ENCODE data around the gene SPRED1.

Gene SPRED1

DNA sequence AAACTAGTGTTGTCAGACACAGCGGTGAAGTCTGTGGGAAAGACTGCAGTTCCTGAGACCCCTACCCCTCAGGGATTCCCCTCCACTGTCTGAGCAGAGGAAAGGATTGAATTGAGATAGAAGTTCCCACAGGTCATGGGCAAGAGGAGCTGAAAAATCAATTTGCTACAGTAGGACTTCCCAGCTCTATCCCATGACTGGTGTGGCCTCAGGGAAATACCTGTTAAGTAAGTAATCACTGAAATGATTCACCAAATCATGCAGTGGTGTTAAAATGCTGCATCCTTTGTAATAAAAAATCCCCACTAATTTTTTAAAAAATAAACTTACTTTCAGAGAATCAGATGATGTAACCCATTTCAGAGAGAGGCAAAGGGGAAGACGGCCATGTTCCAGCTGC, 45.0 kb upstream of the SPRED1 start:
- H3K4me1 ChIP-seq (ENCODE audit: control insufficient read depth, insufficient read depth, low read length), result no peaks in the 10 kb centered on the region
- POLR2A ChIA-PET, result no interaction called here

DNA sequence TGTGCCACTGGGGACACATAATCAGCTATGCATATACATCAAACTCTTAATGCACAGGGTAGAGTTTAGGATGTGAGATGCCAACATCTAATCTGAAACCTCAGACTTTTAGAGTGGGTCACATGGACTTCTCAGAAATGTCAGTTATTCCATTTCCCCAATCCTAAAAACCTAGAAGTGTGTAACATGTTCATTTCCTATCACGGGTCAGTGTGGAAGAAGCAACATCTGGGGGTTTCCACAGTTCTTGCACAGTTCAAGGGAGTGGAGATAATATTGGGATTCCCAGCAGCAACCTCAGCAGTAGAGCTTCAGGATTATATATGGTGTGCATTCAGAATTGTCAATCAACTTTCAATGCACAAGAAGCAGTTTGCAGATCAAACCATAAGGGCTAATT, 44.4 kb upstream of the SPRED1 start:
- H3K4me1 ChIP-seq (ENCODE audit: control insufficient read depth, insufficient read depth, low read length), result no peaks in the 10 kb centered on the region
- POLR2A ChIA-PET, result no interaction called here
- no peak overlapping the region for H3K27ac ChIP-seq (ENCODE audit: extremely low read depth, low read depth, low read length)
- H3K36me3 ChIP-seq (ENCODE audit: control insufficient read depth in 2 of 2, insufficient read depth in 1 of 2, low read length in 2 of 2), result no peaks in the 10 kb centered on the region
- CTCF ChIA-PET, result no interaction called here
- H3K9me3 ChIP-seq (ENCODE audit: control insufficient read depth, insufficient read depth, low read depth, low read length), result no peaks in the 10 kb centered on the region
- no peak overlapping the region for H3K4me3 ChIP-seq (ENCODE audit: low read depth, low read length)
- TF ChIP-seq, protein P1, sequence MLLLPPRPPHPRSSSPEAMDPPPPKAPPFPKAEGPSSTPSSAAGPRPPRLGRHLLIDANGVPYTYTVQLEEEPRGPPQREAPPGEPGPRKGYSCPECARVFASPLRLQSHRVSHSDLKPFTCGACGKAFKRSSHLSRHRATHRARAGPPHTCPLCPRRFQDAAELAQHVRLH (tag by site-specific recombination; IDR thresholded peaks at IDR 0.05), result no peak
- TF ChIP-seq ZNF324 (tag by site-specific recombination; IDR thresholded peaks at IDR 0.05) (no peak), PRDM1 (tag by site-specific recombination; IDR thresholded peaks at IDR 0.05) (no peak), ZNF214 (tag by site-specific recombination; IDR thresholded peaks at IDR 0.05; ENCODE audit: borderline replicate concordance) (no peak), ZNF514 (tag by site-specific recombination; IDR thresholded peaks at IDR 0.05) (no peak), ZNF138 (tag by site-specific recombination; IDR thresholded peaks at IDR 0.05; ENCODE audit: borderline replicate concordance) (no peak), HOXD13 (CRISPR knock-in tag; IDR thresholded peaks at IDR 0.05; ENCODE audit: borderline replicate concordance) (no peak)
- TF ChIP-seq, protein P2, sequence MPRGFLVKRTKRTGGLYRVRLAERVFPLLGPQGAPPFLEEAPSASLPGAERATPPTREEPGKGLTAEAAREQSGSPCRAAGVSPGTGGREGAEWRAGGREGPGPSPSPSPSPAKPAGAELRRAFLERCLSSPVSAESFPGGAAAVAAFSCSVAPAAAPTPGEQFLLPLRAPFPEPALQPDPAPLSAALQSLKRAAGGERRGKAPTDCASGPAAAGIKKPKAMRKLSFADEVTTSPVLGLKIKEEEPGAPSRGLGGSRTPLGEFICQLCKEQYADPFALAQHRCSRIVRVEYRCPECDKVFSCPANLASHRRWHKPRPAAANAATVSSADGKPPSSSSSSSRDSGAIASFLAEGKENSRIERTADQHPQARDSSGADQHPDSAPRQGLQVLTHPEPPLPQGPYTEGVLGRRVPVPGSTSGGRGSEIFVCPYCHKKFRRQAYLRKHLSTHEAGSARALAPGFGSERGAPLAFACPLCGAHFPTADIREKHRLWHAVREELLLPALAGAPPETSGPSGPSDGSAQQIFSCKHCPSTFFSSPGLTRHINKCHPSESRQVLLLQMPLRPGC (tag by site-specific recombination; IDR thresholded peaks at IDR 0.05), result no peak
- TF ChIP-seq, protein P3, sequence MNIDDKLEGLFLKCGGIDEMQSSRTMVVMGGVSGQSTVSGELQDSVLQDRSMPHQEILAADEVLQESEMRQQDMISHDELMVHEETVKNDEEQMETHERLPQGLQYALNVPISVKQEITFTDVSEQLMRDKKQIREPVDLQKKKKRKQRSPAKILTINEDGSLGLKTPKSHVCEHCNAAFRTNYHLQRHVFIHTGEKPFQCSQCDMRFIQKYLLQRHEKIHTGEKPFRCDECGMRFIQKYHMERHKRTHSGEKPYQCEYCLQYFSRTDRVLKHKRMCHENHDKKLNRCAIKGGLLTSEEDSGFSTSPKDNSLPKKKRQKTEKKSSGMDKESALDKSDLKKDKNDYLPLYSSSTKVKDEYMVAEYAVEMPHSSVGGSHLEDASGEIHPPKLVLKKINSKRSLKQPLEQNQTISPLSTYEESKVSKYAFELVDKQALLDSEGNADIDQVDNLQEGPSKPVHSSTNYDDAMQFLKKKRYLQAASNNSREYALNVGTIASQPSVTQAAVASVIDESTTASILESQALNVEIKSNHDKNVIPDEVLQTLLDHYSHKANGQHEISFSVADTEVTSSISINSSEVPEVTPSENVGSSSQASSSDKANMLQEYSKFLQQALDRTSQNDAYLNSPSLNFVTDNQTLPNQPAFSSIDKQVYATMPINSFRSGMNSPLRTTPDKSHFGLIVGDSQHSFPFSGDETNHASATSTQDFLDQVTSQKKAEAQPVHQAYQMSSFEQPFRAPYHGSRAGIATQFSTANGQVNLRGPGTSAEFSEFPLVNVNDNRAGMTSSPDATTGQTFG (tag by site-specific recombination; IDR thresholded peaks at IDR 0.05; ENCODE audit: borderline replicate concordance), result no peak
- TF ChIP-seq, protein P4, sequence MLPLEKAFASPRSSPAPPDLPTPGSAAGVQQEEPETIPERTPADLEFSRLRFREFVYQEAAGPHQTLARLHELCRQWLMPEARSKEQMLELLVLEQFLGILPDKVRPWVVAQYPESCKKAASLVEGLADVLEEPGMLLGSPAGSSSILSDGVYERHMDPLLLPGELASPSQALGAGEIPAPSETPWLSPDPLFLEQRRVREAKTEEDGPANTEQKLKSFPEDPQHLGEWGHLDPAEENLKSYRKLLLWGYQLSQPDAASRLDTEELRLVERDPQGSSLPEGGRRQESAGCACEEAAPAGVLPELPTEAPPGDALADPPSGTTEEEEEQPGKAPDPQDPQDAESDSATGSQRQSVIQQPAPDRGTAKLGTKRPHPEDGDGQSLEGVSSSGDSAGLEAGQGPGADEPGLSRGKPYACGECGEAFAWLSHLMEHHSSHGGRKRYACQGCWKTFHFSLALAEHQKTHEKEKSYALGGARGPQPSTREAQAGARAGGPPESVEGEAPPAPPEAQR (tag by site-specific recombination; IDR thresholded peaks at IDR 0.05), result no peak
- TF ChIP-seq, protein P5, sequence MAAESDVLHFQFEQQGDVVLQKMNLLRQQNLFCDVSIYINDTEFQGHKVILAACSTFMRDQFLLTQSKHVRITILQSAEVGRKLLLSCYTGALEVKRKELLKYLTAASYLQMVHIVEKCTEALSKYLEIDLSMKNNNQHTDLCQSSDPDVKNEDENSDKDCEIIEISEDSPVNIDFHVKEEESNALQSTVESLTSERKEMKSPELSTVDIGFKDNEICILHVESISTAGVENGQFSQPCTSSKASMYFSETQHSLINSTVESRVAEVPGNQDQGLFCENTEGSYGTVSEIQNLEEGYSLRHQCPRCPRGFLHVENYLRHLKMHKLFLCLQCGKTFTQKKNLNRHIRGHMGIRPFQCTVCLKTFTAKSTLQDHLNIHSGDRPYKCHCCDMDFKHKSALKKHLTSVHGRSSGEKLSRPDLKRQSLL (tag by site-specific recombination; IDR thresholded peaks at IDR 0.05), result no peak
- TF ChIP-seq, protein P6, sequence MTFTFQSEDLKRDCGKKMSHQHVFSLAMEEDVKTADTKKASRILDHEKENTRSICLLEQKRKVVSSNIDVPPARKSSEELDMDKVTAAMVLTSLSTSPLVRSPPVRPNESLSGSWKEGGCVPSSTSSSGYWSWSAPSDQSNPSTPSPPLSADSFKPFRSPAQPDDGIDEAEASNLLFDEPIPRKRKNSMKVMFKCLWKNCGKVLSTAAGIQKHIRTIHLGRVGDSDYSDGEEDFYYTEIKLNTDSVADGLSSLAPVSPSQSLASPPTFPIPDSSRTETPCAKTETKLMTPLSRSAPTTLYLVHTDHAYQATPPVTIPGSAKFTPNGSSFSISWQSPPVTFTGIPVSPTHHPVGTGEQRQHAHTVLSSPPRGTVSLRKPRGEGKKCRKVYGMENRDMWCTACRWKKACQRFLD (tag by site-specific recombination; IDR thresholded peaks at IDR 0.05), result no peak

More for the DNA sequence above, 45.0 kb upstream of the SPRED1 start:
- H3K27ac ChIP-seq (ENCODE audit: extremely low read depth, low read depth, low read length), result no peak overlapping the region
- H3K4me3 ChIP-seq (ENCODE audit: low read depth, low read length), result no peak overlapping the region
- no peak for TF ChIP-seq ZNF354C (tag by site-specific recombination; IDR thresholded peaks at IDR 0.05; ENCODE audit: borderline replicate concordance, low read depth)
- TF ChIP-seq, protein P7, sequence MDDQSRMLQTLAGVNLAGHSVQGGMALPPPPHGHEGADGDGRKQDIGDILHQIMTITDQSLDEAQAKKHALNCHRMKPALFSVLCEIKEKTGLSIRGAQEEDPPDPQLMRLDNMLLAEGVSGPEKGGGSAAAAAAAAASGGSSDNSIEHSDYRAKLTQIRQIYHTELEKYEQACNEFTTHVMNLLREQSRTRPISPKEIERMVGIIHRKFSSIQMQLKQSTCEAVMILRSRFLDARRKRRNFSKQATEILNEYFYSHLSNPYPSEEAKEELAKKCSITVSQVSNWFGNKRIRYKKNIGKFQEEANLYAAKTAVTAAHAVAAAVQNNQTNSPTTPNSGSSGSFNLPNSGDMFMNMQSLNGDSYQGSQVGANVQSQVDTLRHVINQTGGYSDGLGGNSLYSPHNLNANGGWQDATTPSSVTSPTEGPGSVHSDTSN (CRISPR knock-in tag; IDR thresholded peaks at IDR 0.05), result no peak
- TF ChIP-seq ZNF423 (tag by site-specific recombination; IDR thresholded peaks at IDR 0.05), result no peak
- no peak for TF ChIP-seq BCL11B (tag by site-specific recombination; IDR thresholded peaks at IDR 0.05; ENCODE audit: low read depth)
- TF ChIP-seq, protein P8, sequence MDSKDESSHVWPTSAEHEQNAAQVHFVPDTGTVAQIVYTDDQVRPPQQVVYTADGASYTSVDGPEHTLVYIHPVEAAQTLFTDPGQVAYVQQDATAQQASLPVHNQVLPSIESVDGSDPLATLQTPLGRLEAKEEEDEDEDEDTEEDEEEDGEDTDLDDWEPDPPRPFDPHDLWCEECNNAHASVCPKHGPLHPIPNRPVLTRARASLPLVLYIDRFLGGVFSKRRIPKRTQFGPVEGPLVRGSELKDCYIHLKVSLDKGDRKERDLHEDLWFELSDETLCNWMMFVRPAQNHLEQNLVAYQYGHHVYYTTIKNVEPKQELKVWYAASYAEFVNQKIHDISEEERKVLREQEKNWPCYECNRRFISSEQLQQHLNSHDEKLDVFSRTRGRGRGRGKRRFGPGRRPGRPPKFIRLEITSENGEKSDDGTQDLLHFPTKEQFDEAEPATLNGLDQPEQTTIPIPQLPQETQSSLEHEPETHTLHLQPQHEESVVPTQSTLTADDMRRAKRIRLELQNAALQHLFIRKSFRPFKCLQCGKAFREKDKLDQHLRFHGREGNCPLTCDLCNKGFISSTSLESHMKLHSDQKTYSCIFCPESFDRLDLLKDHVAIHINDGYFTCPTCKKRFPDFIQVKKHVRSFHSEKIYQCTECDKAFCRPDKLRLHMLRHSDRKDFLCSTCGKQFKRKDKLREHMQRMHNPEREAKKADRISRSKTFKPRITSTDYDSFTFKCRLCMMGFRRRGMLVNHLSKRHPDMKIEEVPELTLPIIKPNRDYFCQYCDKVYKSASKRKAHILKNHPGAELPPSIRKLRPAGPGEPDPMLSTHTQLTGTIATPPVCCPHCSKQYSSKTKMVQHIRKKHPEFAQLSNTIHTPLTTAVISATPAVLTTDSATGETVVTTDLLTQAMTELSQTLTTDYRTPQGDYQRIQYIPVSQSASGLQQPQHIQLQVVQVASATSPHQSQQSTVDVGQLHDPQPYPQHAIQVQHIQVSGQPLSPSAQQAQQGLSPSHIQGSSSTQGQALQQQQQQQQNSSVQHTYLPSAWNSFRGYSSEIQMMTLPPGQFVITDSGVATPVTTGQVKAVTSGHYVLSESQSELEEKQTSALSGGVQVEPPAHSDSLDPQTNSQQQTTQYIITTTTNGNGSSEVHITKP (tag by site-specific recombination; IDR thresholded peaks at IDR 0.05), result no peak
- no peak for TF ChIP-seq EGR2 (tag by site-specific recombination; IDR thresholded peaks at IDR 0.05; ENCODE audit: low read depth)
- TF ChIP-seq, protein P9, sequence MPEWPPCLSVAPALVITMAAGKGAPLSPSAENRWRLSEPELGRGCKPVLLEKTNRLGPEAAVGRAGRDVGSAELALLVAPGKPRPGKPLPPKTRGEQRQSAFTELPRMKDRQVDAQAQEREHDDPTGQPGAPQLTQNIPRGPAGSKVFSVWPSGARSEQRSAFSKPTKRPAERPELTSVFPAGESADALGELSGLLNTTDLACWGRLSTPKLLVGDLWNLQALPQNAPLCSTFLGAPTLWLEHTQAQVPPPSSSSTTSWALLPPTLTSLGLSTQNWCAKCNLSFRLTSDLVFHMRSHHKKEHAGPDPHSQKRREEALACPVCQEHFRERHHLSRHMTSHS (tag by site-specific recombination; IDR thresholded peaks at IDR 0.05), result no peak
- TF ChIP-seq ZBTB48 (tag by site-specific recombination; IDR thresholded peaks at IDR 0.05), result no peak
- no peak for TF ChIP-seq ZNF792 (tag by site-specific recombination; IDR thresholded peaks at IDR 0.05)
- TF ChIP-seq SCRT1 (tag by site-specific recombination; IDR thresholded peaks at IDR 0.05; ENCODE audit: borderline replicate concordance), result no peak
- no peak for TF ChIP-seq OSR2 (tag by site-specific recombination; IDR thresholded peaks at IDR 0.05)
- TF ChIP-seq ZEB2 (tag by site-specific recombination; IDR thresholded peaks at IDR 0.05), result no peak
- TF ChIP-seq ZNF146 (tag by site-specific recombination; IDR thresholded peaks at IDR 0.05), result no peak
- H3K36me3 ChIP-seq (ENCODE audit: control insufficient read depth in 2 of 2, insufficient read depth in 1 of 2, low read length in 2 of 2), result no peaks in the 10 kb centered on the region
- H3K9me3 ChIP-seq (ENCODE audit: control insufficient read depth, insufficient read depth, low read depth, low read length), result no peaks in the 10 kb centered on the region
- CTCF ChIA-PET, result no interaction called here
